Ishikawa (cell line): ENCODE data around the gene IL4R.

ENCODE experiments used
- CEBPB ChIP-seq: IDR thresholded peaks from 2 replicates; pipeline ENCODE4 v1.6.1; 2012
- CREB1 ChIP-seq: IDR thresholded peaks from 2 replicates; pipeline ENCODE4 v1.6.1; 2012; ENCODE audit warnings: low read depth
- EGR1 ChIP-seq: IDR thresholded peaks from 2 replicates; pipeline ENCODE4 v1.6.1; 2012
- EP300 ChIP-seq: IDR thresholded peaks from 2 replicates; pipeline ENCODE4 v1.6.1; 2012; ENCODE audit warnings: borderline replicate concordance
- FOXM1 ChIP-seq: IDR thresholded peaks from 2 replicates; pipeline ENCODE4 v1.6.1; 2012; ENCODE audit warnings: low read depth, borderline replicate concordance
- NFIC ChIP-seq: IDR thresholded peaks from 2 replicates; pipeline ENCODE4 v1.6.1; 2012
- RAD21 ChIP-seq: IDR thresholded peaks from 2 replicates; pipeline ENCODE4 v1.6.1; 2012; ENCODE audit warnings: low read depth
- TAF1 ChIP-seq: IDR thresholded peaks from 2 replicates; pipeline ENCODE4 v1.6.1; 2012; ENCODE audit warnings: low read depth, mild to moderate bottlenecking
- TCF12 ChIP-seq: IDR thresholded peaks from 2 replicates; pipeline ENCODE4 v1.6.1; 2012; ENCODE audit warnings: low read depth
- TEAD4 ChIP-seq: IDR thresholded peaks from 2 replicates; pipeline ENCODE4 v1.6.1; 2012
- YY1 ChIP-seq: IDR thresholded peaks from 2 replicates; pipeline ENCODE4 v1.6.1; 2012; ENCODE audit warnings: low read depth
- ZBTB7A ChIP-seq: IDR thresholded peaks from 2 replicates; pipeline ENCODE4 v1.6.1; 2012; ENCODE audit warnings: low read depth
- TF ChIP-seq, protein P1 (sequence below): IDR thresholded peaks from 2 replicates; pipeline ENCODE4 v1.6.1; 2012
- TF ChIP-seq, protein P2 (sequence below): IDR thresholded peaks from 2 replicates; pipeline ENCODE4 v1.6.1; 2012
- TF ChIP-seq, protein P3 (sequence below): IDR thresholded peaks from 2 replicates; pipeline ENCODE4 v1.6.1; 2012; ENCODE audit warnings: low read depth, mild to moderate bottlenecking

The IL4R gene

DNA sequence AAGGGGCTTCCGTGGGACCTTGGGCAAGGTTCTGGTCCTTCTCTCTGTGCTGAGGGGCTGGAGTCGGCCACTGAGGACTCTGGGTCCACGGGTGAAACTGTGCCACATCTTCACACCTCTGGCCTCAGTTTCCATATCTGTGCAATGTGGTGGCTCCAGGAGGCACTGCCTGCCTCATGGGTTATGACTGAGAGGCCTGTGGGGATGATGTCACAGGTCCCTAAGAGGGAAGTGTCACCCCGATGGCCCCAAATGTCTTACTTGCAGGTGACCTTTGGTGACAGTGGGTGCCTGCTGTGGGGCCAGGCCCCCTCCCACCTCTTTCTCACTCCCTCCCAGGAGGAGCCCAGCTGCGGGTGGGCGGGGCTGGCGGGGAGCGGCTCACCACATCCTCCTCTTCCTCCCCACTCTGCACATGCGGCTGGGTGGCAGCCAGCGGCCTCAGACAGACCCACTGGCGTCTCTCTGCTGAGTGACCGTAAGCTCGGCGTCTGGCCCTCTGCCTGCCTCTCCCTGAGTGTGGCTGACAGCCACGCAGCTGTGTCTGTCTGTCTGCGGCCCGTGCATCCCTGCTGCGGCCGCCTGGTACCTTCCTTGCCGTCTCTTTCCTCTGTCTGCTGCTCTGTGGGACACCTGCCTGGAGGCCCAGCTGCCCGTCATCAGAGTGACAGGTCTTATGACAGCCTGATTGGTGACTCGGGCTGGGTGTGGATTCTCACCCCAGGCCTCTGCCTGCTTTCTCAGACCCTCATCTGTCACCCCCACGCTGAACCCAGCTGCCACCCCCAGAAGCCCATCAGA lies 88.2 kb downstream of the IL4R start, which contains the start of gene IL21R:
Gene IL21R (plus strand): TSS at position 407 of the 801 bp plus-strand sequence. CDS start 27,898 bp downstream, outside the sequence.
- TF ChIP-seq NFIC (no peak), CREB1 (no peak), TEAD4 (no peak), CEBPB (no peak)
- TF ChIP-seq, protein P1, sequence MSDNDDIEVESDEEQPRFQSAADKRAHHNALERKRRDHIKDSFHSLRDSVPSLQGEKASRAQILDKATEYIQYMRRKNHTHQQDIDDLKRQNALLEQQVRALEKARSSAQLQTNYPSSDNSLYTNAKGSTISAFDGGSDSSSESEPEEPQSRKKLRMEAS = no peak
- TF ChIP-seq, protein P2, sequence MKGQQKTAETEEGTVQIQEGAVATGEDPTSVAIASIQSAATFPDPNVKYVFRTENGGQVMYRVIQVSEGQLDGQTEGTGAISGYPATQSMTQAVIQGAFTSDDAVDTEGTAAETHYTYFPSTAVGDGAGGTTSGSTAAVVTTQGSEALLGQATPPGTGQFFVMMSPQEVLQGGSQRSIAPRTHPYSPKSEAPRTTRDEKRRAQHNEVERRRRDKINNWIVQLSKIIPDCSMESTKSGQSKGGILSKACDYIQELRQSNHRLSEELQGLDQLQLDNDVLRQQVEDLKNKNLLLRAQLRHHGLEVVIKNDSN = no peak
- TF ChIP-seq, protein P3, sequence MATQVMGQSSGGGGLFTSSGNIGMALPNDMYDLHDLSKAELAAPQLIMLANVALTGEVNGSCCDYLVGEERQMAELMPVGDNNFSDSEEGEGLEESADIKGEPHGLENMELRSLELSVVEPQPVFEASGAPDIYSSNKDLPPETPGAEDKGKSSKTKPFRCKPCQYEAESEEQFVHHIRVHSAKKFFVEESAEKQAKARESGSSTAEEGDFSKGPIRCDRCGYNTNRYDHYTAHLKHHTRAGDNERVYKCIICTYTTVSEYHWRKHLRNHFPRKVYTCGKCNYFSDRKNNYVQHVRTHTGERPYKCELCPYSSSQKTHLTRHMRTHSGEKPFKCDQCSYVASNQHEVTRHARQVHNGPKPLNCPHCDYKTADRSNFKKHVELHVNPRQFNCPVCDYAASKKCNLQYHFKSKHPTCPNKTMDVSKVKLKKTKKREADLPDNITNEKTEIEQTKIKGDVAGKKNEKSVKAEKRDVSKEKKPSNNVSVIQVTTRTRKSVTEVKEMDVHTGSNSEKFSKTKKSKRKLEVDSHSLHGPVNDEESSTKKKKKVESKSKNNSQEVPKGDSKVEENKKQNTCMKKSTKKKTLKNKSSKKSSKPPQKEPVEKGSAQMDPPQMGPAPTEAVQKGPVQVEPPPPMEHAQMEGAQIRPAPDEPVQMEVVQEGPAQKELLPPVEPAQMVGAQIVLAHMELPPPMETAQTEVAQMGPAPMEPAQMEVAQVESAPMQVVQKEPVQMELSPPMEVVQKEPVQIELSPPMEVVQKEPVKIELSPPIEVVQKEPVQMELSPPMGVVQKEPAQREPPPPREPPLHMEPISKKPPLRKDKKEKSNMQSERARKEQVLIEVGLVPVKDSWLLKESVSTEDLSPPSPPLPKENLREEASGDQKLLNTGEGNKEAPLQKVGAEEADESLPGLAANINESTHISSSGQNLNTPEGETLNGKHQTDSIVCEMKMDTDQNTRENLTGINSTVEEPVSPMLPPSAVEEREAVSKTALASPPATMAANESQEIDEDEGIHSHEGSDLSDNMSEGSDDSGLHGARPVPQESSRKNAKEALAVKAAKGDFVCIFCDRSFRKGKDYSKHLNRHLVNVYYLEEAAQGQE = no peak

DNA sequence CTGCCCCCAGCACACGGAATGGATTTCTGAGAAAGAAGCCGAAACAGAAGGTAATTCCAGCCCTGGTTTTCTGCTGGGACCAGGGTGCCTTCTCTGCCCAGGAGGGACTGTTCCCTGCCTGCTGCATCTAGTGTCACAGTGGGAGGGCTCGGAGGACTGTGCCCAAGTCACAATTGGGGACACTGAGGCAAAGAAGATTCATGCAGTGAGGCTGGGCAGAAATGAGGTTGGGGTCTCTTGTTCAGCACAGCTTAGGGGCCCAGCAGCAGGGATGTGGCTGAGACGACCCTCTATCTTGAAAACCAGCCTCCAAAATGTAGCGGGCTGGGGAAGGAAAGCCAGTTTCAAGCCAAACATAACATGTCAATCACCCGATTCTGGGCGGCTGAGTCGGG lies 88.8 kb downstream of the IL4R start:
- TF ChIP-seq CREB1 (no peak), FOXM1 (no peak), EP300 (no peak), EGR1 (no peak), CEBPB (no peak), TCF12 (no peak), ZBTB7A (no peak), TEAD4 (no peak), TAF1 (no peak), RAD21 (no peak)
- TF ChIP-seq, protein P3 = no peak
- TF ChIP-seq, protein P2 = no peak
- TF ChIP-seq, protein P1 = no peak

- TF ChIP-seq, protein P2 = no peak
- no peak for TF ChIP-seq NFIC
- no peak for TF ChIP-seq YY1
- TF ChIP-seq, protein P3 = no peak
- no peak for TF ChIP-seq FOXM1
- no peak for TF ChIP-seq CREB1
- TF ChIP-seq TAF1 = no peak
- TF ChIP-seq RAD21 = no peak
- TF ChIP-seq EP300 = no peak
- TF ChIP-seq TEAD4 = no peak
- no peak for TF ChIP-seq TCF12
- no peak for TF ChIP-seq ZBTB7A
- no peak for TF ChIP-seq CEBPB
Observed at GRCh38 chr16:27402964-27403600, 89.3 kb downstream of the IL4R start.
